GM19467 (cell line): ENCODE measurements around the gene CACUL1.
"Not testable (repeated sequence)": the region's sequence is repeated elsewhere in the genome, so short reads cannot be mapped to it uniquely, and the experiment has no call there.

Source experiments
- ATAC-seq: cut with Tn5 transposase; IDR thresholded peaks from one replicate; pipeline ENCODE4 v1.9.1; 2021; ENCODE audit warnings: mild to moderate bottlenecking, moderate library complexity; ENCODE audit not compliant: unreplicated experiment

The CACUL1 gene

GRCh38 chr10:118658168-118658567, 96.6 kb downstream of the CACUL1 start:
- ATAC-seq: not testable (repeated sequence)

GRCh38 chr10:118645294-118645693, 109.5 kb downstream of the CACUL1 start:
- ATAC-seq: not testable (repeated sequence)

GRCh38 chr10:118642228-118642627, 112.5 kb downstream of the CACUL1 start:
- no peak for ATAC-seq

GRCh38 chr10:118638680-118639079, 116.1 kb downstream of the CACUL1 start:
- no peak for ATAC-seq

- ATAC-seq: no peak
These were observed 118.9 kb downstream of the CACUL1 start for GRCh38 chr10:118635674-118636402.

GRCh38 chr10:118633786-118634185, 121.0 kb downstream of the CACUL1 start:
- no peak for ATAC-seq

GRCh38 chr10:118629211-118629610, 125.6 kb downstream of the CACUL1 start:
- ATAC-seq: no peak

- ATAC-seq: no peak
These were observed 126.4 kb downstream of the CACUL1 start for GRCh38 chr10:118628397-118628796.

GRCh38 chr10:118626953-118627352, 127.8 kb downstream of the CACUL1 start:
- ATAC-seq: no peak
